Psoas muscle (tissue), 8 donors: Measurements from ENCODE around the gene PDE8B. TPM values are rescaled to one million over a fixed set of nuclear protein-coding genes. Genes with fewer than 3 reads are reported as not detected.

Source experiments
- ATAC-seq, 4 donors: fragments of 200-7000 bp; cut with Tn5 transposase; one replicate each; pipeline ENCODE4 v1.9.1; 2020; ENCODE audit warnings: moderate library complexity in 3 of 4, mild to moderate bottlenecking in 2 of 4
- DNase-seq, 2 donors: peaks; one replicate each; pipeline ENCODE4 v3.0.0-alpha.2; 2020
- H3K27ac ChIP-seq: fragments of 200-600 bp; one replicate; pipeline ENCODE4 v1.8.0; 2022
- H3K27me3 ChIP-seq, 3 donors: fragments of 200-600 bp in 1 of 3; one replicate each; pipeline versions ENCODE4 v1.6.1 to v1.8.0; 2013 to 2022; ENCODE audit warnings: low read length in 2 of 3, mild to moderate bottlenecking in 2 of 3, moderate library complexity in 1 of 3; ENCODE audit not compliant: insufficient read depth in 3 of 3
- H3K36me3 ChIP-seq, 2 donors: fragments of 200-600 bp in 1 of 2; one replicate each; pipeline versions ENCODE4 v1.6.1 to v1.8.0; 2013 to 2022; ENCODE audit warnings: low read depth in 1 of 2, mild to moderate bottlenecking in 1 of 2, moderate library complexity in 1 of 2; ENCODE audit not compliant: insufficient read depth in 1 of 2
- H3K4me1 ChIP-seq: fragments of 200-600 bp; one replicate; pipeline ENCODE4 v1.8.0; 2022
- H3K4me3 ChIP-seq: fragments of 200-600 bp; one replicate; pipeline ENCODE4 v1.8.0; 2022; ENCODE audit warnings: mild to moderate bottlenecking
- H3K9me3 ChIP-seq: fragments of 200-600 bp; one replicate; pipeline ENCODE4 v1.8.0; 2022
- WGBS, 3 donors: extraction: QIAGEN DNeasy Blood & Tissue Kit; methylation state at CpG; one replicate each; pipeline versions ENCODE4 v1.1.6 to v1.1.7; 2013; 5-methylcytosine and 5-hydroxymethylcytosine counted together
- intact Hi-C, 2 donors: fragments of 100-400 bp; cut with DNase I; formaldehyde crosslinking; loops; one replicate each; pipeline versions ENCODE4 v1.11.0 to v1.14.2; 2022
- polyA plus RNA-seq, 3 donors: library from polyadenylated mRNA; stranded (reverse); fragments of 200-250 nt; gene quantifications; one replicate each; pipeline ENCODE4 v1.2.3, GENCODE V29; 2013
- total RNA-seq, 4 donors: library from RNA; stranded (reverse); fragmentation: NEBNext Ultra II Directional in 2 of 4; extraction: Animal tissue kit (Norgen Biotek cat#: 25700) in 2 of 4; gene quantifications; one replicate each; pipeline versions ENCODE4 v1.2.1 to v1.2.4, GENCODE V29; 2021 to 2023
- TF ChIP-seq, protein P1 (sequence below): fragments of 200-600 bp; IDR thresholded peaks from one replicate; pipeline ENCODE4 v1.8.0; 2022; ENCODE audit warnings: antibody characterized with exemption
- donor health status: healthy with polysubstance abuse.
- donor health status: DM: no; HTN: no; CAD: no; lungs with moderate emphysema.
- donor health status: Bipolar disorder and iron deficiency.
- donor health status: healthy.
- donor health status: DM: yes; HTN: yes; CAD: no.
- donor health status: DM: no; HTN: no; CAD: no.
- donor health status: DM: no; HTN: no; CAD: no.
- donor health status: DM: yes; HTN: yes; CAD: no.

The PDE8B gene
- total and polyA plus RNA-seq, 7 donors: 0.12 to 2.9 (median 0.46) TPM

GRCh38 chr5:77360973-77361372 lies 150.5 kb downstream of the PDE8B start:
- Histone ChIP-seq H3K27ac (no peak overlapping the region), H3K36me3 (no peaks in the 10 kb centered on the region), H3K4me1 (no peaks in the 10 kb centered on the region), H3K4me3 (no peak overlapping the region), H3K27me3 (no peaks in the 10 kb centered on the region), H3K9me3 (no peaks in the 10 kb centered on the region)
- ATAC-seq (no peak), DNase-seq (no peak)
- TF ChIP-seq, protein P1, sequence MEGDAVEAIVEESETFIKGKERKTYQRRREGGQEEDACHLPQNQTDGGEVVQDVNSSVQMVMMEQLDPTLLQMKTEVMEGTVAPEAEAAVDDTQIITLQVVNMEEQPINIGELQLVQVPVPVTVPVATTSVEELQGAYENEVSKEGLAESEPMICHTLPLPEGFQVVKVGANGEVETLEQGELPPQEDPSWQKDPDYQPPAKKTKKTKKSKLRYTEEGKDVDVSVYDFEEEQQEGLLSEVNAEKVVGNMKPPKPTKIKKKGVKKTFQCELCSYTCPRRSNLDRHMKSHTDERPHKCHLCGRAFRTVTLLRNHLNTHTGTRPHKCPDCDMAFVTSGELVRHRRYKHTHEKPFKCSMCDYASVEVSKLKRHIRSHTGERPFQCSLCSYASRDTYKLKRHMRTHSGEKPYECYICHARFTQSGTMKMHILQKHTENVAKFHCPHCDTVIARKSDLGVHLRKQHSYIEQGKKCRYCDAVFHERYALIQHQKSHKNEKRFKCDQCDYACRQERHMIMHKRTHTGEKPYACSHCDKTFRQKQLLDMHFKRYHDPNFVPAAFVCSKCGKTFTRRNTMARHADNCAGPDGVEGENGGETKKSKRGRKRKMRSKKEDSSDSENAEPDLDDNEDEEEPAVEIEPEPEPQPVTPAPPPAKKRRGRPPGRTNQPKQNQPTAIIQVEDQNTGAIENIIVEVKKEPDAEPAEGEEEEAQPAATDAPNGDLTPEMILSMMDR: no peak
- 54 to 85% (median 61%) methylated on average over 1 of the region's 1 CpG for WGBS, 3 donors
- intact Hi-C loops: no loop called here

DNA sequence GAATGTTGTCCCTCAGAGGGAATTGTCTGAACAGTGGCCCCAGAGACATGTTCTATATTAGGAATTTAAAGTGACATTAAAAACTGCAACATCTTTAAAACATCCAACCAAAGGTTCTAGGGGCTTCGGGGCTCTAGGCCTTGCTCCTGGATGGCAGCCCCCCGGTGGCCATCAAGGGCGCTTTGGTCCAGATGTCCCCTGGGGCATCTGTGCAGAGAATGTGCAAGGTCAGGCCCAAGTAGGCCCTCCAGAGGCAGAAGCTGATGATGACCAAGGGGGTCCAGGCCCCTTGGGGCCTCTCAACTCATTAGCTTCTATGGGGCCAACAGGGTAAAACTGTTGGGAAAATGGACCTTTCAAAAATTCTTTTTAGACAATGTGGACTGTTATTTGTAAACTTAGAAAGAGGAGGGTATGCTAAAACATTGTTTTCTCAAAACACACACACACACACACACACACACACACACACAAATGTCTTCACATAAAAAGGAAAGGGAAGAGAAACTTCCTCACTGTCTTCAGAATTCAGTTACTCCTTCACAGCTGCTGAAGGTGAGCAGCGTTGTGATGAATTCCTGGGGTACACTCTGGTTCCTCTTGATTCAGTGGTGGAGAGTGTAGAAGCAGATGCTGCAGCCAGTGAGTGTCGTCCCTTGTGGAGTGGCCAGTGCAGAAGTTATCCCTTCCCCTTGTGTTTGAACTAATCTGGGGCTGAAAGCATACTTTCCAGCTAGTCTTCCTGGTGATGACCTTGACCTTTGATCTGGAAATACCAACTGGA lies 156.4 kb downstream of the PDE8B start:
- no peaks in the 10 kb centered on the region for H3K27me3 ChIP-seq
- no peaks in the 10 kb centered on the region for H3K4me1 ChIP-seq
- no peak overlapping the region for H3K27ac ChIP-seq
- TF ChIP-seq, protein P1: no peak
- H3K9me3 ChIP-seq: no peaks in the 10 kb centered on the region
- intact Hi-C loops: no loop called here
- DNase-seq: no peak
- no peak overlapping the region for H3K4me3 ChIP-seq
- WGBS, 3 donors: 65 to 83% (median 79%) methylated on average over 5 of the region's 5 CpGs
- H3K36me3 ChIP-seq: no peaks in the 10 kb centered on the region
- ATAC-seq: no peak

DNA sequence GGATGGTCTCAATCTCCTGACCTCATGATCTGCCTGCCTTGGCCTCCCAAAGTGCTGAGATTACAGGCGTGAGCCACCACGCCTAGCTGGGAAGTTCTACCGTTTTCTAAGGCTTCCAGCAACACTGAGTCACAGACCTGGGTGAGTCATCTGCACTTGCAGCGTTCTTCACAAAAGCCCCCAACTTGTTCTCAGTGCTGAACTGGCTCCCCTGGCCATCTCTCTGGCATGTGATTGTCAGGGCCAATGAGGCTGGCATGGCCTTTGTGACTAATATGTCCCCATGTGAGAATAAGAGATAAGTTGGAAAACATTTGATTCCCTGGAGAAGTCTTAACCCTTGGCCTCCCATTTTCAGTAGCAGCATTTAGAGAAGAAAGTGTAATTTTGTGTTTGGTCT lies 157.3 kb downstream of the PDE8B start:
- ATAC-seq (no peak), DNase-seq (no peak)
- WGBS, 3 donors: 78 to 85% (median 81%) methylated on average over 4 of the region's 4 CpGs
- intact Hi-C loops: no loop called here
- TF ChIP-seq, protein P1: no peak
- H3K9me3 ChIP-seq: no peaks in the 10 kb centered on the region
- no peak overlapping the region for H3K27ac ChIP-seq
- H3K36me3 ChIP-seq: no peaks in the 10 kb centered on the region
- H3K4me1 ChIP-seq: no peaks in the 10 kb centered on the region
- no peak overlapping the region for H3K4me3 ChIP-seq
- H3K27me3 ChIP-seq: no peaks in the 10 kb centered on the region

DNA sequence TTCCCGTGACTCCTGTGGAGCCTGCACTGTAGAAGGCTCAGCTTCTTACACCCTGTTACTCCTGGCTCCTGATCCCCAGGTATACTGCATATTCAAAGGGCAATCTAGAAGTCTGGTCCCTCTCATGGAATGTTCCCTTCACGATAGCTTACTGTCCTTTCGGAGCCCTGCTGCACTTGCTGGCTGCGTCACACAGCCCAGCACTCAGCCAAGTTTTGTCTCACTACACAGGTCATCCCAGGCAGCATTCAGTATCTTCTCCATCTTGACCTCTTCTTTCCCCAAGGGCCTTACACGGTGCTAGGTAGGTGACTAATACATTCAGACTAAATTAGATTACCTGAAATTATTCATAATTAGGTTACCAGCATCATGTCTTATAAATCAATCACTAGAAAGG lies 157.9 kb downstream of the PDE8B start:
- H3K27ac ChIP-seq: no peak overlapping the region
- no peaks in the 10 kb centered on the region for H3K9me3 ChIP-seq
- H3K4me3 ChIP-seq: no peak overlapping the region
- WGBS, 3 donors: 68 to 85% (median 76%) methylated on average over 5 of the region's 5 CpGs
- no peaks in the 10 kb centered on the region for H3K4me1 ChIP-seq
- TF ChIP-seq, protein P1: no peak
- ATAC-seq (no peak), DNase-seq (no peak)
- H3K27me3 ChIP-seq: no peaks in the 10 kb centered on the region
- no peaks in the 10 kb centered on the region for H3K36me3 ChIP-seq
- intact Hi-C loops: no loop called here

DNA sequence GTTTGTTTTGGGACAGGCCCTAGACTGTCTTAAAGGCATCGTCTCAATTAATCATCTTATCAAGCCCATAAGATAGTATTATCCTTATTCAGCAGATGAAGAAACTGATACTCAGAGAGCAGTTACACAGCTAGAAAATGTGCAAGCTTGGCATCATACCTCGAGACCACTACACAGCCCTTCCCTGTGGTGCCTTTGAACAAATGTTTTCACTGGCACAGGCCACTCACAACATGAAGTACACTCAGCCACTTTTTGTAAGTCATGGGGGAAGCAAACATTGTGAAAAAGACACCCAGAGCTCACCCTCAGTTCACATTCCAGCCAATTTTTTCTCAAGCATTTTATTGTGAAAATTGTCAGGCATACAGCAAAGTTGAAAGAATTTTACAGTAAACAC lies 159.1 kb downstream of the PDE8B start:
- ATAC-seq (no peak), DNase-seq (no peak)
- TF ChIP-seq, protein P1: no peak
- intact Hi-C loops: no loop called here
- no peak overlapping the region for H3K4me3 ChIP-seq
- no peaks in the 10 kb centered on the region for H3K4me1 ChIP-seq
- H3K27ac ChIP-seq: no peak overlapping the region
- H3K27me3 ChIP-seq: no peaks in the 10 kb centered on the region
- no peaks in the 10 kb centered on the region for H3K36me3 ChIP-seq
- WGBS, 3 donors: 58 to 76% (median 61%) methylated on average over 2 of the region's 2 CpGs
- no peaks in the 10 kb centered on the region for H3K9me3 ChIP-seq
